NB4 (cell line): ENCODE results near the gene TRAPPC3.

Source experiments
- POLR2A ChIP-seq: IDR thresholded peaks from 2 replicates; pipeline ENCODE4 v1.6.1; 2011; ENCODE audit warnings: mild to moderate bottlenecking; ENCODE audit not compliant: insufficient read length; ENCODE audit errors: extremely low read depth
- TF ChIP-seq, protein P1 (sequence below): IDR thresholded peaks from one replicate; pipeline ENCODE4 v1.5.1; 2012; ENCODE audit warnings: low read depth, low read length

DNA sequence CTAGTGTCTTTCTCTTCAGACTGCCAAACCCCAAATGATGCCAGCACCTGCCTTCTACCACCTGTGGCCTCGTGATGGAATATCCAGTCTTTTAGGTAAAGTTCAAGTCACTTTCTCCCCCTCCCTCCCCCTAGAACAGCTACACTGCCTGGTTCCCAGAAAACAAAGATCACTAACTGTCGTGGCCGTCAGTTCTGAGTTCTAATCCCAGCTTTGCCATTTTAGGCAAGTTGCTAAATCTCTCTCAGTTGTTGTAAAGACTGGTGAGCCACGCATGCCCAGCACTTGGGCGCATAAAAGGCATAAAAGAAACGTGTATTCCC, 648 bp upstream of the TRAPPC3 start:
- TF ChIP-seq, protein P1, sequence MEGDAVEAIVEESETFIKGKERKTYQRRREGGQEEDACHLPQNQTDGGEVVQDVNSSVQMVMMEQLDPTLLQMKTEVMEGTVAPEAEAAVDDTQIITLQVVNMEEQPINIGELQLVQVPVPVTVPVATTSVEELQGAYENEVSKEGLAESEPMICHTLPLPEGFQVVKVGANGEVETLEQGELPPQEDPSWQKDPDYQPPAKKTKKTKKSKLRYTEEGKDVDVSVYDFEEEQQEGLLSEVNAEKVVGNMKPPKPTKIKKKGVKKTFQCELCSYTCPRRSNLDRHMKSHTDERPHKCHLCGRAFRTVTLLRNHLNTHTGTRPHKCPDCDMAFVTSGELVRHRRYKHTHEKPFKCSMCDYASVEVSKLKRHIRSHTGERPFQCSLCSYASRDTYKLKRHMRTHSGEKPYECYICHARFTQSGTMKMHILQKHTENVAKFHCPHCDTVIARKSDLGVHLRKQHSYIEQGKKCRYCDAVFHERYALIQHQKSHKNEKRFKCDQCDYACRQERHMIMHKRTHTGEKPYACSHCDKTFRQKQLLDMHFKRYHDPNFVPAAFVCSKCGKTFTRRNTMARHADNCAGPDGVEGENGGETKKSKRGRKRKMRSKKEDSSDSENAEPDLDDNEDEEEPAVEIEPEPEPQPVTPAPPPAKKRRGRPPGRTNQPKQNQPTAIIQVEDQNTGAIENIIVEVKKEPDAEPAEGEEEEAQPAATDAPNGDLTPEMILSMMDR = no peak
- no peak for TF ChIP-seq POLR2A
